ENCODE measurements around the gene SPEM2.
"Not testable (repeated sequence)": the region's sequence is repeated elsewhere in the genome, so short reads cannot be mapped to it uniquely, and the experiment has no call there.

The SPEM2 gene

DNA sequence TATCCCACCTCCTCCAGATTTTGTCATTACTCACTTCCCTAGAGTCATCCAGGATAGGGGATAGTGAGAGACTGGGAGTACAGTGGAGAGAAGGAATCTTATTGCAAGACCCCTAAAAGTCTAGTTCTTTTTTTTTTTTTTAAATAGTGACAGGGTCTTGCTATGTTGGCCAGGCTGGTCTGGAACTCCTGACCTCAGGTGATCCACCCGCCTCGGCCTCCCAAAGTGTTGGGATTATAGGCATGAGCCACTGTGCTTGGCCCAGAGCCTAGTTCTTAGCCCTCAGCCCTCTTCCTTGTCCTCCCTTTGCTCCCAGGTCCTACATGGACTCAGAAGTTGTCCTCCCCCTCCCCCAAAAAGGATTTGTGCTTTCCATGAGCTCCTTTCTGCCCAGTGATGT, 16.7 kb downstream of the SPEM2 start:
- no peak for DNase-seq (ENCODE audit: low read depth)

GRCh38 chr17:7443499-7444485, 18.4 kb downstream of the SPEM2 start:
- DNase-seq (ENCODE audit: low read depth): no peak

DNA sequence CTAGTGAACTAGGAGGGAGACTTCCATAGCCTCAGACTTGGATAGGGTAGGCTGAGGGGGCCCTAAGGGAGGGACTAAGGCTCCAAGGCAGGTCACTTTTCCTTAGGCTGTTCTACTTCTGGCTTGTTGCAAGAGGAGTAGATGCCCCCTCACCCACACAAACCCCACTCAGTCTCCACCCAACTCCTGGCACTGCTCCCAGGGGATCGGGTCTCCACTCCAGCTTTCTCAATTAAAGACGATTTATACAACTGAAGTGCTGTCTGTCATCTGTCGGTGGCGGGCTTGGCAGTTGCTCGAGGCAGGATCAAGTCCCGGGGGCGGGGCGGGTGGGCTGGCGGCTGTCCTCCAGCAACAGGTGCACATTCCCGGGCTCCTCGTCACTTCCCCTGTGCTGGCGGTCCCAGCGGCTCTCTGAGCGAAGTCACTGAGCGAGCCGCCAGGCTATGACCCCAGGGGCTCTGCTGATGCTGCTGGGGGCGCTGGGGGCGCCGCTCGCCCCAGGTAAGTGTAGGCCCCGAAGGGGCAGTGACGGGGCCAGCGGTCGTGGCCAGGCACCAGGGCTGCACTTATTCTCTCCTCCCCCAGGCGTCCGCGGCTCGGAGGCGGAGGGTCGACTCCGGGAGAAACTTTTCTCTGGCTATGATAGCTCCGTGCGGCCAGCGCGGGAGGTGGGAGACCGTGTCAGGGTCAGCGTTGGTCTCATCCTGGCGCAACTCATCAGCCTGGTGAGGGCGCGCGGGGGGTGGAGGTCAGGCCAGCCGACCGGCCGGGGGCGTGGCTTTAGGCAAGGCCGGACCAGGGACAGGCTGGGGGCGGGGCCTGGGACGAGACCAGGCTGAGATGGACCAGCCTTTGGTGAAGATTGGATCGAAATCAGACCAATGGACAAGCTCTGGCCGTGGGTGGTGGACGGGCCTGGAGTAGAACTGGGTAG, 19.5 kb downstream of the SPEM2 start, which contains the start of gene CHRNB1:
Gene CHRNB1 (plus strand): TSS at position 380 of the 937 bp plus-strand sequence. CDS start 67 bp downstream, at position 447.
- no peak for DNase-seq (ENCODE audit: low read depth)

- DNase-seq (ENCODE audit: low read depth): no peak
Measured at GRCh38 chr17:7445619-7445968, 20.2 kb downstream of the SPEM2 start.

GRCh38 chr17:7448461-7448860, 23.0 kb downstream of the SPEM2 start:
- DNase-seq (ENCODE audit: low read depth): no peak

DNA sequence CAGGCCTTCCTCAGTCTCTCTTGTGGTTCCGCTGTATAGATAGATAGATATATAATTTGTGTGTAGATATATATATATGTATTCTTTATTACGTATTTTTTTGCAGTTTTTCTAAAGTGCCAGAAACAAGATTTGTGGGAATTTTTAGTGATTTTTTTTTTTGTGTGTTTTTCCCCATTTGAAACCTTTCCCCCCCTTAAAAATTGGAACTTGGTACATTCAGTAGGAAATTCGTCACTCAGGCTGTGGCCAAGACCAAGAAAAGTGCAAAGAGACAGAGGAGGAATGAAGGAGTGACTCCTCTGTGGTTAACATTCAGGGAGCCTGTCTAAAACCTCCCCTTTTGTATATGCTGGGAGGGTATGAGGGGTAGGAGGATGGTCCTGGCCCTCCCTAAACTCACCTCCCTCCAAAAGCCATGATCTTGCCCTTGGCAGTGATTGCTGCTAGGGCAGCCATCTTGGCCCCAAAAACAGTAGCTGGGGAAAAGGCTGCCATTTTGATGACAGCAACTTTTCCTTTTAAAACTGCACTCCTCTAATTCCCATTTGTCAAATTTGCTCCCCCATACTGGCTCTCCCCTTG, 34.6 kb downstream of the SPEM2 start:
- no peak for DNase-seq (ENCODE audit: low read depth)

GRCh38 chr17:7460850-7461660, 35.6 kb downstream of the SPEM2 start:
- no peak for DNase-seq (ENCODE audit: low read depth)

GRCh38 chr17:7462474-7463371, 37.3 kb downstream of the SPEM2 start:
- DNase-seq (ENCODE audit: low read depth): no peak

DNA sequence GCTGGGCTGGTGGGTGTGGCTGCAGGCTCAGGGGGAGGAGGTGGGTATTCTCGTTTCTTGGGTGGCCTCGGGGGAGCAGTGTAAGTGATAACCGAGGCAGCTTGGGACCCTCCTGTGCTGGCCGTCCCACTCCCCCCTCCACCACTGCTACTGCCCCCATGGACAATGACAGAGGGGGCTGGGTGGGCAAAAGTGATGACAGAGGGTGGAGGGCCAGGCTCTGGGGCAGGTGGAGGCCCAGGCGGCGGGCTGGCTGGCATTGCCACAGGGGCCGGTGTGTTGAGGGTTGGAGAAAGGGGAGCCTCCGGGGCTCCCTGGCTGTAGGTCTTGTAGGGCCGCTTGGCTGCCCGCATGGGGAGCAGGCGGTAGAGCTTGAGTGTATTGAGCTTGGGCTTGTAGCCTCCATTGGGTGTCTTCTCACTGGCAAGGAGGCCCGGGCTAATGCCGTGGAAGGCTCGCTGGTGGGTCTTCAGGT, 38.0 kb downstream of the SPEM2 start:
- no peak for DNase-seq (ENCODE audit: low read depth)

- no peak for DNase-seq (ENCODE audit: low read depth)
Measured at GRCh38 chr17:7464081-7464480, 38.7 kb downstream of the SPEM2 start.

DNA sequence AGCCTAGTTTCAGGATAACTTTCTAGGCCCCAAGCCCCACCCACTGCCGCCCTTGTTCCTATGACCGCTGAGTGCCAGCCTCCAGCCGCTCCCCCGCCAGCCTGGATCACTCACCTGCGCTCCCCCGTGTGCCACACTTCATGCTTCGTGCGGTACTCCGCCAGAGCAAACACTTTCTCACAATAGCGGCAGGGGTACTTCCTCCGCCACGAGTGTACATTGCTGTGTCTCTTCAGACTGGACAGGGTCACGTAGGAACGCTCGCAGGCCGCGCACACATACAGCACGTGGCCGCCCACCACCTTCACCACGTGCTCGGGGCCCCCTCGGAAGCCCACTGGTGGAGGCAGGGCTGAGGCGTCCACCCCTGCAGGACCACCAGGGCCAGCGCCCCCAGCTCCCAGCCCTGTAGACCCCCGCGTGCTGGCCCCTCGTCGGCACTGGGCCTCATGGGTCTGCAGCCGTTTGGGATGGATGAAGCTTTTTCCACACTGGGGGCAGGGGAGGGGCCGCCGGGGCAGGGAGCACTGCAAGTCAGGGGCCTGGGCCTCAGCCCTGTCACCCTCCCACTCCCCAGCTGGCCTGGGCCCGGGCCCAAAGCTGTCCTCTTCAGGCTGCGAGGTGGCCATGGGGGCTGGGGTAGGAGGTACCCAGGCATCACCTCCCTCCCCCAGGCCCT, 40.3 kb downstream of the SPEM2 start:
- DNase-seq (ENCODE audit: low read depth): no peak

DNA sequence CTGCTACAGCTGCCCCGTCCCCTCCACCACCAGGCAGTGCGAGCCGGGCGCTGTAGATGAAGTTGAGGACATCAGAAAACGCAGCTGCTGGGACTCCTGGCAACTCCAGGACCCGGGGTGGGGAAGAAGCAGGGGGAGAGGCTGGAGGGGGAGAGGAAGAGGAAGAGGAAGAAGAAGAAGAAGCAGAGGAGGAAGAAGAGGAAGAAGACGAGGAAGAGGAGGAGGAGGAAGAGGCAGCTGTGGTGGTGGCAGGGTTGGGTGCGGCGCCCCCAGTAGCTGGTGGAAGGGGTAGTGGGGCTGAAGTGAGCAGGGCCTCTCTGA, 40.9 kb downstream of the SPEM2 start:
- no peak for DNase-seq (ENCODE audit: low read depth)

DNA sequence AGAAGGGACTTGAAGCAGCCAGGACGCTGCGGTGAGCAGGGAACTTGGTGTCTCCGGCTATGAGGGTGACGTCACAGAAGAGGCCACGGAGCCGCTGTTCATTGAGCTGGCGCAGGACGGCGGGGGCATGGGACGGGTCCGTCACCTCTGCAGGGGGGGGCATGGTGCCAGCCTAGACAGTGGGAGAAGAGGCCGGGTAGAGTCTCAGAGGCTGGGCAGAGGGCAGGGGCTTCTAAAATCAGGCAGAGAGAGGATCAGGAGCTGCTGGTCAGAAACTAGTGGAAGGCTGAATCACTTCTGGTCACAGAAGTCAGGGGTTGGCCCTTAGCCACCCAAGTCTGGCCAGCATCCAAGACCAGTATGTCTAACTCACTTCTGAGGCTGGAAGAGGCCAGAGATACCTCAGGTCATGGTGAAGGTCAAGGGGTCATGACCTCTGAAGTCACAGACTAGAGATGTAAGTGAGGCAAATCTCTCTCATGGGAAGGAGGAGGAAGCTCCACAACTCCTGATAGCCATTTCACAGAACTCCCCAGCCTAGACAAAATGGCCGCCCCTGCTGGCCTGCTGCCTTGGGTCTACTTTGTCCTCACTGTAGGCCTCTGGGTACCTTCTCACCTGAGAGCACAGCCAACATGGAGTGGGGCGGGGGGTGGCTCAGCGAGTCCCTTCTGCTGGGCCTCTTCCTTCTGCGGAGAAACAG, 41.4 kb downstream of the SPEM2 start:
- DNase-seq (ENCODE audit: low read depth): no peak

- DNase-seq (ENCODE audit: low read depth): no peak
Measured at GRCh38 chr17:7467498-7467897, 42.1 kb downstream of the SPEM2 start.

DNA sequence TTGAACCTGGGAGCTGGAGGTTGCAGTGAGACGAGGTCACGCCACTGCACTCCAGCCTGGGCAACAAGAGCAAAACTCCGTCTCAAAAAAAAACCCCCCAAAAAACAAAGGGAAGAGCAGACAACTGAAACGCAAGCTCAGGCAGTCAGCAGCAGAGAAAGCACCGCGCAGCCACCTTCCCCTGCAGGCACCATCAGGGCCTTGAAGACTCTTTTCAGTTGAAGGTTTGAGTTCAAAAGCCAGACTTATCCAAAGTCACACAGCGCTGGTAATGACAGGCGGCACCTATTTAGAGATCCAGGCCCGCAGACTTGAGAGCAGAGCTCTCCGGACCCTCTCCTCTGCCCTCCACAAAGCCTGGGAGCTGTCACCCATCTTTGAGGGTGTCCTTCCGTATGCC, 42.9 kb downstream of the SPEM2 start:
- no peak for DNase-seq (ENCODE audit: low read depth)

DNA sequence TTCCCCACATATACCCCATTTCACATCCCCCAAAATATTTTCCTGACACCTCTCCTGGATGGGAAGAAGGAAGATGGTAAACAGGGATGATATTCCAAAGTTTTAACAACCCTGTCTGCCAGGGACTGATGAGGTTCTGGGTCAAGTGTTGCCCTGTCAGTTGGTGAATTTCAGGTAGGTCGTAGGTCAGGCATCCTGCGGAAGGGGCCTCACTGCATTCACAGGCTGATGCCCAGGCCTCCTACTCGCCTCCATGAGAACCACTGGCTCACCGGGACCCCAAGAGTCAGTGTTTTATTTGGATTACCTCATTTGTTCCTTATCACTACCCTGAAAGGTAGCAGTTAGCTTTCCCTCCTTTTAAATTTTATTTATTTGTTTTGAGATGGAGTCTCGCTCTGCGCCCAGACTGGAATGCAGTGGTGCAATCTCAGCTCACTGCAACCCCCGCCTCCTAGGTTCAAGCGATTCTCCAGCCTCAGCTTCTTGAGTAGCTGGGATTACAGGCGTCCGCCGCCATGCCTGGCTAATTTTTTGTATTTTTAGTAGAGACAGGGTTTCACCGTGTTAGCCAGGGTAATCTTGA, 43.5 kb downstream of the SPEM2 start:
- no peak for DNase-seq (ENCODE audit: low read depth)

DNA sequence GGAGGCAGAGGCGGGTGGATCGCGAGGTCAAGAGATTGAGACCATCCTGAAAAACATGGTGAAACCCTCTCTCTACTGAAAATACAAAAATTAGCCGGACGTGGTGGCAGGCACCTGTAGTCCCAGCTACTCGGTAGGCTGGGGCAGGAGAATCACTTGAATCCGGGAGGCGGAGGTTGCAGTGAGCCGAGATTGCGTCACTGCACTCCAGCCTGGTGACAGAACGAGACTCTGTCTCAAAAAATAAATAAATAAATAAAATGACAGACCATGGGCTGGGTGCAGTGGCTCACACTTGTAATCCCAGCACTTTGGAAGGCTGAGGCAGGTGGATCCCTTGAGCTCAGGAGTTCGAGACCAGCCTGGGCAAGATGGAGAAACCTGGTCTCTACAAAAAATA, 44.4 kb downstream of the SPEM2 start:
- DNase-seq (ENCODE audit: low read depth): not testable (repeated sequence)

GRCh38 chr17:7470457-7470973, 45.1 kb downstream of the SPEM2 start:
- DNase-seq (ENCODE audit: low read depth): not testable (repeated sequence)

- no peak for DNase-seq (ENCODE audit: low read depth)
Measured at GRCh38 chr17:7471729-7472128, 46.3 kb downstream of the SPEM2 start.
